Smooth muscle cell of the brain vasculature (primary cell): ENCODE measurements around the gene PCA3.

Source experiments
- DNase-seq: peaks from one replicate; pipeline ENCODE4 v3.0.0-alpha.2; 2012; ENCODE audit warnings: low read depth, low spot score

PCA3 gene

DNA sequence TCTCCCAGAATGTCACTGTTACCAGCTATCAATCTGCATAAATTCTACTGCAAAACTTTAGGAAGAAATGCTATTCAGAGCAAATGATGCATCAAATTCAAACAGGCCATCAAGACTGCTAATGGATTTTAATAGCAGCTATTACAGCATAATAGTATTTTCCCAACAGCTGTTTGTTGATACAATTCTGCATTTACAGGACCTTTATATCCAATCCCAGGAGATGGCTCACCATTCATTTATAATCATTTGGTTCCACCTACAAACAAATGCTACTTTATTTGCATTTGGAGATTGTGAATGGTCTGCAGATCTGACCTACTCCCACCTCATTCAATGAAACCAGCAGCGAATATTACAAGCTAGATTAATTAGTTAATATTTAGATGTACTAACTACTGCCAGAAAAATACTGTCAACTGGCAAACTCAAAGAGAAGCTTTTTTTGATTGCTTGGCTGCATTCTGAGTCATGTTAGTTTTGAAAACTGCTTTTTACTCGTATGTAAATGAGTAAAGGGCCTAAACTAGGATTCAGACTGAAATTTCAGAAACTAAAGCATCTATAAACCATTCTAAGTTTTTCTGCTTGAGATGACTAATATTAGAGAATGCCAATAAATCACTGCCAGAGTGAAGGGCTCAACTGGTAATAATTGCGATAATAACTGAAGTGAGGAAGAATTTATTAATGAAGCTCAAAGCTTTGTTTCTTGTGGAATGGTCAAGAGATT lies 7.1 kb upstream of the PCA3 start:
- DNase-seq: no peak

DNA sequence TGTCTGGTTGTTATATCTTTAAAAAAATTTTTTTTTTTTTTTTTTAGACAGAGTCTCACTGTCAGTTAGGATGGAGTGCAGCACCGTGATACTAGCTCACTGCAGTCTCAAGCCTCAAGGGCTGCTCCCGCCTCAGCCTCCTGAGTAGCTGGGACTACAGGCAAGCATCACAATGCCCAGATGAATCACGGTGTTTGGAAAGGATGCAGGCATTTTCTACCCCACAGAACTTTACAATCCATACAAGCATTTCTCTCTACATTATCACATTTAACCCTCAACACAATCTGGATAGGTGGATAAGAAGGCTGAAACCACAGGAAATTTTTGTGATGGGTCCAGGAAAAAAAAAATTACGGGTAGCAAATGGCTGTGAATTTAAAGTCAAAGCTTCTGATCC lies 5.8 kb upstream of the PCA3 start:
- DNase-seq: no peak

DNA sequence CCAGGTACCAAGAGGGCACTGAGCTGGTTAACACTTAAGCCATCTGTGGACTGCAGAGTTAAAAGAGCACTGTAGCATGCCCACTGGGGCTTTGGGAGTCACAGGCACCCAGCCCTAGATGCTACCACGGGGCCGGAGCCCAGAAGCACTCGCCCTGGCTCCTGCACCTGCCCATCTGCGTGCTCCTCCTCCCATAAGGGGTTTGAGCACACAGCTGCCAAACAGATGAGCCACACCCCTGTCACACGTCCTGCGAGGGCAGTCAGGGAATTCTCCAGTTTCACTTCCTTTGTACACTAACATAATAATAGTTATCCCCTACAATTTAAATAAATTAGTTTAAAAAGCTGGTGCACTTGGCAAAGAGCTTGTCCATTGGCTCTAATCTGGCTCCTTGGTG lies 4.5 kb upstream of the PCA3 start:
- no peak for DNase-seq

DNA sequence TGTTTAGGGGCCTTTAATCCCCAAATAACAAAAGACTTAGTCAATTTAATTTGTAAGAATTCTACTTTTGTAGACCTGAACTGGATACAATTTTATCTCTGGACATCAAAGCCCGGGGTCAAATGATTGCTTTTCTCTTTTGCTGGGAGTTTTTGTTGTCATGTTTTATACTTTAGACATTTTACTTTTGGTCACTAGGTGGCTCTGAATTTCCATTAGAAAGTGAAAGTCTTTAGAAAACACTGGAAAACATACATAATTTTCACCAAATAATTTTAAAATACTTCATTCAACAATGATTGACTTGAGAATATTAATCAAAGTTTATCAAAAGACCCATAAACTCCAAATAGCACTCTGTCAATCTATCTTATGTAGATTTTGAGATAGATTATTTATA lies 2.8 kb upstream of the PCA3 start:
- DNase-seq: no peak

GRCh38 chr9:76766126-76766525 lies 1.9 kb downstream of the PCA3 start:
- no peak for DNase-seq

- DNase-seq: peak; percentile 1
These were observed 8.6 kb downstream of the PCA3 start for GRCh38 chr9:76772686-76773445.

- DNase-seq: no peak
These were observed 20.6 kb downstream of the PCA3 start for GRCh38 chr9:76784881-76785280.

- DNase-seq: no peak
These were observed 21.3 kb downstream of the PCA3 start for GRCh38 chr9:76785501-76785900.

- no peak for DNase-seq
These were observed 23.4 kb downstream of the PCA3 start for GRCh38 chr9:76787677-76788076.

GRCh38 chr9:76789840-76790239 lies 25.6 kb downstream of the PCA3 start:
- DNase-seq: no peak

DNA sequence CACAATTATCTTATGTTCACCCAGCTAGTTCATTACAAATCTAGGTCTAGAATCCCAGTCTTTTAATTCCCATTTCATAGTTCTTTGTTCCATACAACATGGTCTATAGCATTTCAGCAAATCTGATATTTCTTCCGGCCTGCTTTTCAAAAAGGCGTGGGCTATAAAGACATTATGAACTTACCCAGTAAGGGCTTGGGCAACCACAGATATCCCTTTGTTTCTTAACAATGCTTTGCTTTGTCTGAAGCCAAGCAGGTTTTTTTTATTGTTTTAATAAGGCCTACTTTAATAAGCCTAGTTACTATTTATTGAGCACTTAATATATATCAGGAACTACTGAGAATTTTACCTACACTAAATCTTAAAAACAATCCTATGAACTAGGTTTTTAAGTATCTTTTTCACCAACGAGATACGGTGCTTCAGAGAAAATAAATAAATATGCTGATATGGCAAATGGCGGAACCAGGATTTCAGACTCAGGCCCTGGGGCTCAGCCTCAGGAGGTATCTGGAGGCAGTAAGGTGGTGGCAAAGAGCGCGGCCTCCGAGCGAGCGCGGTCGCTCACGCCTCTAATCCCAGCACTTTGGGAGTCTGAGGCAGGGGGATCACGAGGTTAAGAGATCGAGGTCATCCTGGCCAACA lies 29.7 kb downstream of the PCA3 start:
- DNase-seq: no peak

GRCh38 chr9:76796296-76796695 lies 32.1 kb downstream of the PCA3 start:
- no peak for DNase-seq

DNA sequence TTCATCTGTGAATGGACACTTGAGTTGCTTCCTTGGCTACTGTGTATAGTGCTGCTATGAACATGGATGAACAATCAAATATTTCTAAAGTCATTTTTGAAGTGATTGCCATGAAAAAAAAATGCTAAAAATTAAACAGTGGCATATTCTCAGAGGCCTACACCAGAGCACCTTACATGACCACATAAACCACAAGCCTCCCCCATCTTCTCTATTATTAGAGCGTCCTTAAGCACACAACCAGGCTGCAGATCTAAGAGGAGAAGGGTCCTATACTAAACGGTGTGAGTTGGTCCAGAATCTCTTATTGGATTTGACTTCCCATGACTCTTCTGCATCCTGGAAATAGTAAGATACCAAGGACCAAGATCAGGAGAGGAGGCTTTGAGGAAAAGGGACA lies 34.3 kb downstream of the PCA3 start:
- DNase-seq: no peak

DNA sequence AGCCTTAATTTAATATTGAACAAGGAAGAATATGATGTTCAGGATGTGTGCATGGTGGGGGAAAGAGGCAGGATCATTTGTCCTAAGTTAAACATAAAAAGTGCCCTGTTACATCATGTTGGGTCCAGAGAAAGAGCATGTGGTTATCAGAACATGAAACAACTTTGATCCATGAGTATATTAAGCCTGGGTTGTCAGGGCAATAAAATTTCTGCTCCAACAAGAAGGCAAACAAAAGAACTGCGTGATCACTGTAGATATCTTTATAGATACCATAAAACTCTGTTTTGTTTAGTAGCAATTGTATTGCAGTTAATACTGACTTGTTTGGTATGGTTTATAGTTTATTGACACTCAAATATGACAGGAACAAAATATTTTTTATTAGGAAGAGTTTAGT lies 35.2 kb downstream of the PCA3 start:
- no peak for DNase-seq

- DNase-seq: no peak
These were observed 36.7 kb downstream of the PCA3 start for GRCh38 chr9:76800901-76801300.

DNA sequence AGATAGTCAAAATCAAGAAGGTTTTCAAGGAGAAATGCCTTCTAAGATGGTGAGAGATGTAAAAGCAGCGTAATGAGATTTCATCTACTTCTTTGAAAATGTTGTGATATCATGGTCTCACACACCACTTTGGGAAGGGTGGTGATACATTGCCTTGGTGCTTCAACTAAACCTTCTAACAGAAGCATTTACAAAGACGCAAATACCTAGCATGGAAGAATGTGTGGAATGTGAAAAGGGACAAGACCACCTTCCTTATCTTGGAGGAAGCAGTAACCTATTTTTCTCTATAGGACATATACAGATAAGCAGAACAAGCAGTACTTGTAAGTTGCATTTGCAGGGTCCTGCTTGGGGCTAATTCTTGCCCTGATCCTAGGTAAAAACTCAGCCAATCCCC lies 38.8 kb downstream of the PCA3 start:
- DNase-seq: no peak

GRCh38 chr9:76803762-76804161 lies 39.5 kb downstream of the PCA3 start:
- DNase-seq: no peak

- DNase-seq: no peak
These were observed 44.4 kb downstream of the PCA3 start for GRCh38 chr9:76808636-76809035.

DNA sequence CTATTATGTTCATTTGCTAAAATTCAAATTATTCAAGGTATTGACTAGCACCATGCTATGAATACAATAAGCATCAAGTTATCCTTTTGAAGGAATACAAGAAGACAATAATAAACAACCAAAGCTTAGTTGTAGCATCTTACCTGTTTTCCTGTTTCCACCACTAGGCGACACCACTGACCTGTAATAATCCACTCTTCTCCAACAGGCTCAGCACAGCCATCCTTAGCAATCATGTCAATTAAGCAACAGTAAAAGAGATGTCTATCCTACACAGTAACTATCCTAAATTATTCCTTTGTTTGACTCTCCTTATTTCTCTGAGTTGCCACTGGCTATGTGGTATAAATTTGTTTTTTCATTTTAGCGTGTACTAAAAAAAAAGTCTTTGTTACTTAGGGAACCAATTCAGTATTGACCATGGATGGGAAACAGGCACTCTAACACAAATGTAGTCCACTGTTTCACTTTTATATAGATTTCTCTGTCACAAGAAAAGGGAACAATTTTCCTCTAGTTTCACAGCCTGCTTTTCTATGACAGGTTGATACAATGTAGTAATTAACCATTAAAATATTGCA lies 46.2 kb downstream of the PCA3 start:
- peak; percentile 17 for DNase-seq

DNA sequence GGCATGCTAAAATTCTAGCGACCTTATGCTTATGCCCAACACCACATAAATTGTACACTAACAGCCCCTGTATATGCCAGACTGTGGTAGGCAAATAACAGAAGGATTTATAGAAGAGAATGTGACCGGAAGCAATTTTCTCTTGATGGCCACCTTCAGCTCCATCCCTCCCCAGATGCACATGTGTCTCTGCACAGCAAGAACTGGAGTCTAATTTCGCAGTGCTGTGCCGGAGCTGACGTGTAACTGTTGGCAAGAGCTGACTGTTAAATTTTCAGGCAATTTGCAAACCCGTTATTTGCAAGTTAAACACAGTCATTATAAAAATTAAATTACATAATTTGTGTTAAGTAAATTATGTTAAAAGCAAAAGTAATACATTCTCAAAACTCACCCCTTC lies 48.4 kb downstream of the PCA3 start:
- no peak for DNase-seq

DNA sequence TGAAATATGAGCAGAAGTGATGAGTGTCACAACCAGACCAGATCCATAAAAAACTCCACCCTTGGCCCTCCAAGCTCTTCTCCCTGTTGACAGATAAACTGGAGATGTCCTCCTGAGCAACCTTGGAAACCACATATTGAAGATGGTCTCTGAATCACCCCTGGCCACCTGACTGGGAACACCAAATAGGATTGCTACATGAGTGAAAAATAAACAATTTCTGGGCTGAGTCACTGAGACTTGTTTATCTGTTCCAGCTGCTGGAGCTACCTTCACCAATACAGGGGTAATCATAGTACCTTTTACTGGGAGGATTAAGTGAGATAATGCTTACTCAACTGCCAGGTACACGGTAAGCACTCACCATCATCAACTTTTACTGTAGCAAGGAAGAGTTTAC lies 53.3 kb downstream of the PCA3 start:
- peak; percentile 9 for DNase-seq

DNA sequence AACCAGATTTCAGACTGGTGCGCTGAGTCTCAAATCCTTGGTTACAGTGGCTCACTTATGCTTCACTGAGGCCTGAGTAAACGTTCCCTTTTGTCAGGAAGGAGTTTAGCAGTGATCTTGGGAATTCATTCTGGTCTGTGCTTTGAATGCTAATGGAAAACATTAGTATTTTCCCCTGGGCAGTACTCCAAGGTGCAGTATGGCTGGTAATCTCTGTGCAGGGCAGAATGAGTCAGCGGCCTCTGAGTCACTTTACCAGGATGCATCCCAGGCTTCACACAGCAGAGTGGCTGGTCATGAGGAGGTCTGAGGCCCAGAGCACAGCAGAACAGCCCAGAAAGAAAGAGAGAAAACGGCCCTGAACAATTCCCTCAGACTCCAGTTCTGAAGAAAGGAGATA lies 54.0 kb downstream of the PCA3 start:
- DNase-seq: peak; percentile 81

DNA sequence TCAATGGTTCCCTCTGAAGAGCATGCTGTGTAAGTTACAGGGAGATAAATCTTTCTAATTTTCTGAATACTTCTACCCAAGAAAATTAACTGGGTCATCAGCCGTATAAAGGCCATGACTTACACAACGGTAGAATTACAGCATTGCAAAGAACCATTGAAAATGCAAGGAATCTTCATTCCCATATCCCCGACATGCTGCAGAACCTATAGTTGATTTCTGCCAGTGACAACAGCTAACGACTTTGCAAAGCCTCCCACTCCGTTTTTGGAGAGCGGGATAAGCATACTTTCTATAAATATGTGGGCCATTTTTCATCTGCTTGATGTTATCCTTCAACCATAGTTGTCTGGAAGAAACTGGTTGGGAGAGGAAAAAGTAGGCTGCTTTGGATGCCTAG lies 56.2 kb downstream of the PCA3 start:
- no peak for DNase-seq
